NCI-H526 (cell line): ENCODE measurements around the gene INF2.
"Not testable (repeated sequence)": the region's sequence is repeated elsewhere in the genome, so short reads cannot be mapped to it uniquely, and the experiment has no call there.

Experiments used
- DNase-seq, 2 experiments: peaks; one replicate each; lab custom pipeline; 2025; lab: John Stamatoyannopoulos, UW

INF2 gene

GRCh38 chr14:104657101-104657524 is 32.3 kb upstream of the INF2 start:
- DNase-seq = no peak

- no peak for DNase-seq
Measured at GRCh38 chr14:104657563-104658324, 31.7 kb upstream of the INF2 start.

GRCh38 chr14:104658325-104658712 is 31.1 kb upstream of the INF2 start:
- no peak for DNase-seq

GRCh38 chr14:104659146-104659545 is 30.3 kb upstream of the INF2 start:
- no peak for DNase-seq

GRCh38 chr14:104659764-104660523 is 29.5 kb upstream of the INF2 start:
- no peak for DNase-seq

GRCh38 chr14:104660597-104660996 is 28.8 kb upstream of the INF2 start:
- no peak for DNase-seq

GRCh38 chr14:104661086-104661485 is 28.3 kb upstream of the INF2 start:
- DNase-seq = no peak

- DNase-seq = peak in 1 of 2 experiments; percentile 32
Measured at GRCh38 chr14:104661528-104662157, 27.8 kb upstream of the INF2 start.

GRCh38 chr14:104662472-104662871 is 26.9 kb upstream of the INF2 start:
- DNase-seq = not testable (repeated sequence)

GRCh38 chr14:104664107-104664506 is 25.3 kb upstream of the INF2 start:
- DNase-seq = no peak

GRCh38 chr14:104664588-104664987 is 24.8 kb upstream of the INF2 start:
- DNase-seq = no peak

- no peak for DNase-seq
Measured at GRCh38 chr14:104665114-104665656, 24.2 kb upstream of the INF2 start.

- DNase-seq = peak in 1 of 2 experiments; percentile 69
Measured at GRCh38 chr14:104665657-104666522, 23.5 kb upstream of the INF2 start.

- not testable (repeated sequence) for DNase-seq
Measured at GRCh38 chr14:104666523-104666895, 22.9 kb upstream of the INF2 start.

GRCh38 chr14:104666981-104667380 is 22.4 kb upstream of the INF2 start:
- DNase-seq = no peak

GRCh38 chr14:104669697-104670096 is 19.7 kb upstream of the INF2 start:
- no peak for DNase-seq

GRCh38 chr14:104671330-104671977 is 18.0 kb upstream of the INF2 start:
- not testable (repeated sequence) for DNase-seq

GRCh38 chr14:104672119-104672518 is 17.3 kb upstream of the INF2 start:
- DNase-seq = not testable (repeated sequence)

GRCh38 chr14:104673481-104673880 is 15.9 kb upstream of the INF2 start:
- DNase-seq = no peak

GRCh38 chr14:104675447-104675846 is 14.0 kb upstream of the INF2 start:
- no peak for DNase-seq

- no peak for DNase-seq
Measured at GRCh38 chr14:104676130-104676693, 13.2 kb upstream of the INF2 start.
